ENCODE results near the gene C1orf21.

C1orf21 gene

GRCh38 chr1:184504040-184504954 is 117.5 kb downstream of the C1orf21 start:
- H3K27me3 Mint-ChIP-seq (ENCODE audit: low read depth) = peaks cover 13% of the 10 kb centered on the region
- no peaks in the 10 kb centered on the region for H3K9me3 Mint-ChIP-seq
- H3K27ac Mint-ChIP-seq = no peak overlapping the region
- DNase-seq (ENCODE audit: low spot score) = no peak
- H3K4me3 Mint-ChIP-seq = no peak overlapping the region
- H3K4me1 Mint-ChIP-seq (ENCODE audit: low read depth) = peaks cover 1% of the 10 kb centered on the region
- H3K36me3 Mint-ChIP-seq (ENCODE audit: low read depth) = no peaks in the 10 kb centered on the region

DNA sequence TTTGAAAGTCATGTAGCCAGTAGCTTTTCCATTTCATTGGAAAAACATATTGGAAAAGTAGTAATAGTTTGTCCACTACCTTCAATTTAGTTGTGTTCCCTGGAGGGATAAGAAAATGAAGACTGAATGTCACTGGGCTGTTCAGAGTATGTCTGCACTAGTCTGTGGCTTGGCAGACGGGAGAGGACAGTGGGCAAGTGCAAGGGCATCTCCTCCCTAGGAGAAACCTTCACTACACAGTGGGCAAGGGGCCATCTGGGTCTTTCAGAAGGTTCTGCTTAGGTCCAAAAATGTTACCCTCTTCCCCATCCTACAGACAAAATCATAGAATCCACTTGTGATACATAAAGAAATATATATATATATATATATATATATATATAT is 118.1 kb downstream of the C1orf21 start:
- H3K27ac Mint-ChIP-seq = no peak overlapping the region
- H3K27me3 Mint-ChIP-seq (ENCODE audit: low read depth) = peaks cover 14% of the 10 kb centered on the region
- no peak for DNase-seq (ENCODE audit: low spot score)
- no peaks in the 10 kb centered on the region for H3K36me3 Mint-ChIP-seq (ENCODE audit: low read depth)
- H3K4me3 Mint-ChIP-seq = no peak overlapping the region
- peaks cover 1% of the 10 kb centered on the region for H3K4me1 Mint-ChIP-seq (ENCODE audit: low read depth)
- no peaks in the 10 kb centered on the region for H3K9me3 Mint-ChIP-seq

- peaks cover 1% of the 10 kb centered on the region for H3K4me1 Mint-ChIP-seq (ENCODE audit: low read depth)
- DNase-seq (ENCODE audit: low spot score) = no peak
- H3K27me3 Mint-ChIP-seq (ENCODE audit: low read depth) = peaks cover 14% of the 10 kb centered on the region
- H3K36me3 Mint-ChIP-seq (ENCODE audit: low read depth) = no peaks in the 10 kb centered on the region
- H3K4me3 Mint-ChIP-seq = no peak overlapping the region
- no peak overlapping the region for H3K27ac Mint-ChIP-seq
- H3K9me3 Mint-ChIP-seq = no peaks in the 10 kb centered on the region
Observed at GRCh38 chr1:184506481-184506880, 119.7 kb downstream of the C1orf21 start.

DNA sequence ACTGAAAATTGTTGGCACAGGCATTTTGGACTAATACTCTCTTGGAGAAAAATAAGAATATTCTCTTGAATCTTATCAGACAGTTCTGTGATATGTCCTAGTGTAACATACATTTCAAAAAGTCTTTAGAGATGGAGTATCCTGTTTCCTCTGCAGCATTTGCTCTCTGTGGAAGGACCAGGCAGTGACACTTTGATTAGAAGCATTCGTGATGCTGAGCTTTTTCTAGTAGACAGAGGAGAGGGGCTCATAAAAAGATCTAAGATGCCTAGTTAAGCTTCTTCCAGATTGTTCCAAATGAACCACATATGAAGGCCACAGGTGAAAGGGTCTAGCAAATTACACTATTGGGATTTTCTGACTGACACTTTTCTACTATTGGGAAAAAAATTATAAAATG is 120.3 kb downstream of the C1orf21 start:
- no peaks in the 10 kb centered on the region for H3K36me3 Mint-ChIP-seq (ENCODE audit: low read depth)
- no peak overlapping the region for H3K4me3 Mint-ChIP-seq
- no peak overlapping the region for H3K27ac Mint-ChIP-seq
- no peaks in the 10 kb centered on the region for H3K9me3 Mint-ChIP-seq
- no peak for DNase-seq (ENCODE audit: low spot score)
- H3K27me3 Mint-ChIP-seq (ENCODE audit: low read depth) = peaks cover 14% of the 10 kb centered on the region
- H3K4me1 Mint-ChIP-seq (ENCODE audit: low read depth) = peaks cover 1% of the 10 kb centered on the region

DNA sequence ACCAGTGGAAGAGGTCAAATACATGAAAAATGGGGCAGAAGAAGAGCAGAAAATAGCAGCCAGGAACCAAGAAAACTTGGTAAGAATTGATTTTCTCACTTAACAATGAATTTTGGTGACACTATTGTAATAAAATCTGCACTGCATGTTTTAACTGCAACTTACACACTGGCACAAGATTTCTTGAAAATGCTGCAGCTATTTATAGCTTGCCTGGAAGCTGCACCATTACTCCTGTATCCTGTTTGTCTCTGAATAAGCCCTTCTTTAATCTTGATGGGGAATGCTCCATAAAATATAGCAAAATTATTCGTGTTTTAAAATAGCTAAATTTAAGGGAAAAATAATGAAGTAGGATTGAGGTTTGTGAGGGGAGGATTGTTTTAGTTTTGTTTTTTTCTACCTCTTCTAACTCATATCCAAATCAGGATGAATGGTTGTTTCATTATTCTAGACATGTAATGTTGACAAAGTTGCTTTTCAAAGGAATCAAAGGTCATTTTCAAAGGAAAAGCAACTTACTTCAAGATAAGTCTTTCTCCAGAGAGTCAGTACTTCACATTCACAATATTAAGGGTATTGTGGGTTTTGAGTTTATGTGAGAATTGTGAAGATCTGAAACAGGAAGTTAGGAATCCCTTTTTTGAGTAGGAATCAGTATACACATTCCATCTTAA is 120.9 kb downstream of the C1orf21 start:
- Mint-ChIP-seq H3K9me3 (no peaks in the 10 kb centered on the region), H3K27ac (no peak overlapping the region), H3K4me1 (ENCODE audit: low read depth) (peaks cover 1% of the 10 kb centered on the region), H3K36me3 (ENCODE audit: low read depth) (no peaks in the 10 kb centered on the region), H3K4me3 (no peak overlapping the region), H3K27me3 (ENCODE audit: low read depth) (peaks cover 14% of the 10 kb centered on the region)
- DNase-seq (ENCODE audit: low spot score) = no peak

- no peak overlapping the region for H3K27ac Mint-ChIP-seq
- H3K4me3 Mint-ChIP-seq = no peak overlapping the region
- H3K36me3 Mint-ChIP-seq (ENCODE audit: low read depth) = no peaks in the 10 kb centered on the region
- H3K9me3 Mint-ChIP-seq = no peaks in the 10 kb centered on the region
- peaks cover 11% of the 10 kb centered on the region for H3K27me3 Mint-ChIP-seq (ENCODE audit: low read depth)
- no peak for DNase-seq (ENCODE audit: low spot score)
- peaks cover 1% of the 10 kb centered on the region for H3K4me1 Mint-ChIP-seq (ENCODE audit: low read depth)
Observed at GRCh38 chr1:184509105-184509504, 122.3 kb downstream of the C1orf21 start.

GRCh38 chr1:184510110-184510509 is 123.3 kb downstream of the C1orf21 start:
- Mint-ChIP-seq H3K9me3 (no peaks in the 10 kb centered on the region), H3K4me3 (no peak overlapping the region)

GRCh38 chr1:184512724-184513123 is 125.9 kb downstream of the C1orf21 start:
- Mint-ChIP-seq H3K9me3 (no peaks in the 10 kb centered on the region), H3K27ac (no peak overlapping the region)

More at GRCh38 chr1:184510110-184510509, 123.3 kb downstream of the C1orf21 start:
- Mint-ChIP-seq H3K27me3 (ENCODE audit: low read depth) (peaks cover 9% of the 10 kb centered on the region), H3K4me1 (ENCODE audit: low read depth) (peaks cover 1% of the 10 kb centered on the region), H3K27ac (no peak overlapping the region), H3K36me3 (ENCODE audit: low read depth) (no peaks in the 10 kb centered on the region)
- no peak for DNase-seq (ENCODE audit: low spot score)

DNA sequence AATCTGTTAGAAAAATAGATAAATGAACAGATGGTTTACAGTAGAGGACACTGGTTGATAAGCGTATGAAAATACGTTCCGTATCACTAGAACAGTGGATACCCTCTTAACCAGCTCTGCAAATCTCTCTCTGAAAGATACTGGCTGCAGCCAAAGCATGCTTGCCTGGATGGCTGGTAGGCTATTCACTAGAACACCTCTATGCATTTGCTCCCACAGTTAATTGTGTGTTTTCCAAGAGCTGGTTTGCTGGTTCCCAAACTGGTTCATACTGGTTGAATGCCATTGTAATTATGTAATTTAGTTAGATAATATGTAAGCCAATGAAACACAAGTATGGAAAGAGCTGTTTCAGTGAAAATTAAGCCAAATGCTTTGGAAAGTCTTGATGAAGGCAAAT is 126.6 kb downstream of the C1orf21 start:
- peaks cover 5% of the 10 kb centered on the region for H3K27me3 Mint-ChIP-seq (ENCODE audit: low read depth)
- no peaks in the 10 kb centered on the region for H3K36me3 Mint-ChIP-seq (ENCODE audit: low read depth)
- no peaks in the 10 kb centered on the region for H3K9me3 Mint-ChIP-seq
- no peak overlapping the region for H3K27ac Mint-ChIP-seq
- H3K4me3 Mint-ChIP-seq = no peak overlapping the region
- no peaks in the 10 kb centered on the region for H3K4me1 Mint-ChIP-seq (ENCODE audit: low read depth)
- DNase-seq (ENCODE audit: low spot score) = no peak

More at GRCh38 chr1:184512724-184513123, 125.9 kb downstream of the C1orf21 start:
- H3K4me1 Mint-ChIP-seq (ENCODE audit: low read depth) = no peaks in the 10 kb centered on the region
- no peak for DNase-seq (ENCODE audit: low spot score)
- no peak overlapping the region for H3K4me3 Mint-ChIP-seq
- peaks cover 8% of the 10 kb centered on the region for H3K27me3 Mint-ChIP-seq (ENCODE audit: low read depth)
- no peaks in the 10 kb centered on the region for H3K36me3 Mint-ChIP-seq (ENCODE audit: low read depth)

DNA sequence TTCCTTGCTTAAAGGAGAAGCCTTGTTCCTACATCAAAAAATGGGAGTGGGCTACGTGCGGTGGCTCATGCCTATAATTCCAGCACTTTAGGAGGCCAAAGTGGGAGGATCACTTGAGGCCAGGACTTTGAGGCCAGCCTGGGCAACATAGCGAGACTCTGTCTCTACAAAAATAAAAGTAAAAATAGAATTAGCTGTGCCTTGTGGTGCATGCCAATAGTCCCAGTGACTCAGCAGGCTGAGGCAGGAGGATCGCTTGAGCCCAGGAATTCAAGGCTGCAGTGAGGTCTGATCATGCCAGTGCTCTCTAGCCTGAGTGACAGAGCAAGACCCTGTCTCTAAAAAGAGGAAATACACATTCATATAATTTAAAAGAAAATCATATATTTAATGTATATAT is 127.1 kb downstream of the C1orf21 start:
- H3K27ac Mint-ChIP-seq = no peak overlapping the region
- no peaks in the 10 kb centered on the region for H3K9me3 Mint-ChIP-seq
- no peaks in the 10 kb centered on the region for H3K4me1 Mint-ChIP-seq (ENCODE audit: low read depth)
- no peaks in the 10 kb centered on the region for H3K36me3 Mint-ChIP-seq (ENCODE audit: low read depth)
- DNase-seq (ENCODE audit: low spot score) = no peak
- H3K4me3 Mint-ChIP-seq = no peak overlapping the region
- H3K27me3 Mint-ChIP-seq (ENCODE audit: low read depth) = peaks cover 4% of the 10 kb centered on the region

GRCh38 chr1:184514447-184514846 is 127.6 kb downstream of the C1orf21 start:
- no peaks in the 10 kb centered on the region for H3K36me3 Mint-ChIP-seq (ENCODE audit: low read depth)
- H3K27ac Mint-ChIP-seq = no peak overlapping the region
- no peak overlapping the region for H3K4me3 Mint-ChIP-seq

GRCh38 chr1:184517130-184517529 is 130.3 kb downstream of the C1orf21 start:
- H3K27me3 Mint-ChIP-seq (ENCODE audit: low read depth) = no peaks in the 10 kb centered on the region
- no peak overlapping the region for H3K27ac Mint-ChIP-seq
- H3K36me3 Mint-ChIP-seq (ENCODE audit: low read depth) = no peaks in the 10 kb centered on the region
- H3K4me1 Mint-ChIP-seq (ENCODE audit: low read depth) = no peaks in the 10 kb centered on the region
- no peak overlapping the region for H3K4me3 Mint-ChIP-seq
- no peak for DNase-seq (ENCODE audit: low spot score)
- H3K9me3 Mint-ChIP-seq = no peaks in the 10 kb centered on the region

More at GRCh38 chr1:184514447-184514846, 127.6 kb downstream of the C1orf21 start:
- no peak for DNase-seq (ENCODE audit: low spot score)
- no peaks in the 10 kb centered on the region for H3K9me3 Mint-ChIP-seq
- H3K4me1 Mint-ChIP-seq (ENCODE audit: low read depth) = no peaks in the 10 kb centered on the region
- H3K27me3 Mint-ChIP-seq (ENCODE audit: low read depth) = no peaks in the 10 kb centered on the region

GRCh38 chr1:184518736-184519357 is 132.0 kb downstream of the C1orf21 start:
- Mint-ChIP-seq H3K27ac (no peak overlapping the region), H3K36me3 (ENCODE audit: low read depth) (no peaks in the 10 kb centered on the region), H3K4me1 (ENCODE audit: low read depth) (no peaks in the 10 kb centered on the region), H3K4me3 (no peak overlapping the region), H3K27me3 (ENCODE audit: low read depth) (no peaks in the 10 kb centered on the region), H3K9me3 (no peaks in the 10 kb centered on the region)
- no peak for DNase-seq (ENCODE audit: low spot score)

- Mint-ChIP-seq H3K9me3 (no peaks in the 10 kb centered on the region), H3K4me3 (no peak overlapping the region), H3K36me3 (ENCODE audit: low read depth) (no peaks in the 10 kb centered on the region), H3K4me1 (ENCODE audit: low read depth) (no peaks in the 10 kb centered on the region), H3K27me3 (ENCODE audit: low read depth) (peaks cover 2% of the 10 kb centered on the region), H3K27ac (no peak overlapping the region)
- DNase-seq (ENCODE audit: low spot score) = no peak
Observed at GRCh38 chr1:184520336-184520735, 133.5 kb downstream of the C1orf21 start.

All from T-helper 2 cell treated with Interferon-gamma antibody and Interleukin-4, amounts not matched to agents 5 μg/mL and 100 μg/mL, for 36 hours (primary cell).